Body of pancreas (tissue), 4 donors: ENCODE results near the gene PANX2. TPM values are rescaled to one million over a fixed set of nuclear protein-coding genes. Genes with fewer than 3 reads are reported as not detected.
A peak's percentile ranks its signal among the peaks of the same experiment; 100 is the strongest.

ENCODE experiments used
- ATAC-seq: fragments of 150-250 bp; one replicate; pipeline ENCODE4 v1.9.1; 2016
- DNase-seq, 4 donors: peaks; one replicate each; pipeline ENCODE4 v3.0.0-alpha.2; 2019
- H3K27ac ChIP-seq, 4 donors: fragments of 200-600 bp; sonication (generic); 1 replicate in 3 of 4; 2 replicates in 1 of 4; pipeline versions ENCODE4 v1.5.1 to v1.6.1; 2016 to 2019; ENCODE audit warnings: mild to moderate bottlenecking in 1 of 4, mixed read lengths in 1 of 4, moderate library complexity in 1 of 4
- H3K27me3 ChIP-seq, 2 donors: fragments of 200-600 bp; sonication (generic); one replicate each; pipeline ENCODE4 v1.6.0; 2016; ENCODE audit warnings: mild to moderate bottlenecking in 1 of 2
- H3K36me3 ChIP-seq, 2 donors: fragments of 200-600 bp; sonication (generic); replicated peaks in 1 of 2; 2 replicates each; pipeline ENCODE4 v1.5.1; 2016; ENCODE audit warnings: low read depth in 2 of 2; ENCODE audit not compliant: insufficient read depth in 1 of 2
- H3K4me1 ChIP-seq: fragments of 200-600 bp; sonication (generic); one replicate; pipeline ENCODE4 v1.6.0; 2016
- H3K4me3 ChIP-seq, 2 donors: fragments of 200-600 bp; sonication (generic); 1 replicate in 1 of 2; 2 replicates in 1 of 2; pipeline ENCODE4 v1.5.1; 2016 to 2019
- H3K9me3 ChIP-seq, 3 donors: fragments of 200-600 bp; sonication (generic); 1 replicate in 2 of 3; 2 replicates in 1 of 3; pipeline ENCODE4 v1.5.1; 2016
- CTCF ChIP-seq, 7 experiments: fragments of 450-650 bp in 4 of 7; fragments of 200-600 bp in 3 of 7; sonication (generic) in 3 of 7; IDR thresholded peaks; one replicate each; pipeline ENCODE4 v1.5.1; 2016 to 2019; ENCODE audit warnings: antibody characterized with exemption in 7 of 7
- POLR2A ChIP-seq, 3 donors: fragments of 450-650 bp; IDR thresholded peaks; one replicate each; pipeline ENCODE4 v1.6.1; 2016; ENCODE audit warnings: antibody characterized with exemption in 3 of 3, mild to moderate bottlenecking in 2 of 3
- WGBS, 2 donors: methylation state at CpG; one replicate each; pipeline ENCODE4 v1.1.5; 2017; 5-methylcytosine and 5-hydroxymethylcytosine counted together
- intact Hi-C: fragments of 100-400 bp; cut with DNase I; formaldehyde crosslinking; loops from one replicate; pipeline ENCODE4 v1.15.1; 2023
- total RNA-seq, 2 donors: library from RNA; depleted of rRNA; stranded (reverse); fragments of >200 nt; gene quantifications; one replicate each; pipeline ENCODE4 v1.1.0, GENCODE V29; 2016

Gene PANX2
- total RNA-seq, 2 donors from 2014 or later, result 0.33 to 3.1 TPM

GRCh38 chr22:50208939-50209892, 38.7 kb downstream of the PANX2 start:
- 76% methylated on average over 24 of the region's 31 CpGs; no CpG with 5 or more reads in 1 of the 2 donors for WGBS, 2 donors
- Histone ChIP-seq H3K9me3 (no peaks in the 10 kb centered on the region), H3K4me1 (no peaks in the 10 kb centered on the region), H3K4me3 (no peak overlapping the region), H3K27ac (no peak overlapping the region), H3K27me3 (no peaks in the 10 kb centered on the region), H3K36me3 (peaks cover 0 to 12% of the 10 kb centered on the region in 2 donors)
- DNase-seq (peak in 1 of 4 donors; percentile 15), ATAC-seq (peak; percentile 23)
- no peak for TF ChIP-seq POLR2A (IDR thresholded peaks at IDR 0.05)
- intact Hi-C loops, result loop anchor here (5.0 kb wide), 1 partner anchor 57 kb away; no protein-coding TSS in a partner anchor

GRCh38 chr22:50209893-50210292, 39.4 kb downstream of the PANX2 start:
- 30 to 62% methylated on average over 10 to 20 of the region's 20 CpGs for WGBS, 2 donors
- Histone ChIP-seq H3K4me3 (no peak overlapping the region), H3K9me3 (no peaks in the 10 kb centered on the region), H3K27me3 (no peaks in the 10 kb centered on the region), H3K27ac (no peak overlapping the region), H3K4me1 (no peaks in the 10 kb centered on the region), H3K36me3 (peaks cover 0 to 12% of the 10 kb centered on the region in 2 donors)
- ATAC-seq (peak; percentile 61), DNase-seq (peak; percentile 75 to 82 (median 78))
- intact Hi-C loops, result loop anchor here (5.0 kb wide), 1 partner anchor 58 kb away; no protein-coding TSS in a partner anchor
- TF ChIP-seq CTCF (IDR thresholded peaks at IDR 0.05) (peak; percentile 69 to 90 (median 84)), POLR2A (IDR thresholded peaks at IDR 0.05) (no peak)

GRCh38 chr22:50210378-50211139, 40.0 kb downstream of the PANX2 start:
- Histone ChIP-seq H3K27ac (no peak overlapping the region), H3K27me3 (no peaks in the 10 kb centered on the region), H3K4me1 (no peaks in the 10 kb centered on the region), H3K36me3 (peaks cover 0 to 12% of the 10 kb centered on the region in 2 donors), H3K9me3 (no peaks in the 10 kb centered on the region), H3K4me3 (no peak overlapping the region)
- WGBS, 2 donors, result 78 to 86% methylated on average over 18 to 31 of the region's 32 CpGs
- no peak for ATAC-seq
- peak in 1 of 4 donors; percentile 11 for DNase-seq
- intact Hi-C loops, result no loop called here
- TF ChIP-seq CTCF (IDR thresholded peaks at IDR 0.05), result no peak
- TF ChIP-seq POLR2A (IDR thresholded peaks at IDR 0.05), result no peak

- H3K27ac ChIP-seq, result no peak overlapping the region
- no peaks in the 10 kb centered on the region for H3K9me3 ChIP-seq
- intact Hi-C loops, result no loop called here
- ATAC-seq (no peak), DNase-seq (no peak)
- H3K36me3 ChIP-seq, result peaks cover under 1 to 18% of the 10 kb centered on the region in 2 donors
- TF ChIP-seq POLR2A (IDR thresholded peaks at IDR 0.05) (no peak), CTCF (IDR thresholded peaks at IDR 0.05) (no peak)
- 85 to 90% methylated on average over 14 of the region's 14 CpGs for WGBS, 2 donors
- H3K27me3 ChIP-seq, result no peaks in the 10 kb centered on the region
- no peak overlapping the region for H3K4me3 ChIP-seq
- no peaks in the 10 kb centered on the region for H3K4me1 ChIP-seq
Measured at GRCh38 chr22:50211147-50211546, 40.6 kb downstream of the PANX2 start.

GRCh38 chr22:50213263-50213662, 42.7 kb downstream of the PANX2 start:
- no peaks in the 10 kb centered on the region for H3K9me3 ChIP-seq
- TF ChIP-seq POLR2A (IDR thresholded peaks at IDR 0.05) (no peak), CTCF (IDR thresholded peaks at IDR 0.05) (no peak)
- intact Hi-C loops, result no loop called here
- no peak overlapping the region for H3K4me3 ChIP-seq
- peaks cover 1% of the 10 kb centered on the region for H3K4me1 ChIP-seq
- H3K27ac ChIP-seq, result no peak overlapping the region
- ATAC-seq (no peak), DNase-seq (no peak)
- WGBS, 2 donors, result 96 to 97% methylated on average over 9 of the region's 9 CpGs
- H3K27me3 ChIP-seq, result no peaks in the 10 kb centered on the region
- H3K36me3 ChIP-seq, result peaks cover 7 to 37% of the 10 kb centered on the region in 2 donors
